ENCODE data around the gene PRXL2B. TPM values are rescaled to one million over a fixed set of nuclear protein-coding genes. Genes with fewer than 3 reads are reported as not detected.

Gene PRXL2B
- total RNA-seq, 1 experiment from 2014 or later: 34.8 TPM

GRCh38 chr1:2601721-2602303 is 15.2 kb downstream of the PRXL2B start:
- Histone ChIP-seq H3K4me1 (ENCODE audit: insufficient read depth, low read length, poor library complexity, severe bottlenecking) (no peaks in the 10 kb centered on the region), H3K4me3 (ENCODE audit: low read depth, low read length, poor library complexity, severe bottlenecking) (no peak overlapping the region), H3K36me3 (ENCODE audit: insufficient read depth, low read length, poor library complexity, severe bottlenecking) (no peaks in the 10 kb centered on the region), H3K27ac (ENCODE audit: low read depth, low read length, poor library complexity, severe bottlenecking) (no peak overlapping the region), H3K27me3 (replicated peaks; ENCODE audit: insufficient read depth, low read depth, low read length, poor library complexity) (peaks cover 10% of the 10 kb centered on the region), H3K9me3 (ENCODE audit: low read depth, low read length, poor library complexity, severe bottlenecking) (no peaks in the 10 kb centered on the region)
- ChIA-PET POLR2A (ENCODE audit: low non-redundant PET) (no interaction called here), CTCF (no interaction called here)
- no peak for DNase-seq (ENCODE audit: low spot score)
- intact Hi-C loops (cut with micrococcal nuclease; ENCODE audit: unreplicated experiment): no loop called here
- no peak for TF ChIP-seq EZH2 (IDR thresholded peaks at IDR 0.05; ENCODE audit: borderline replicate concordance, low read depth, low read length, poor library complexity, severe bottlenecking)
- TF ChIP-seq CTCF (conservative IDR thresholded peaks at IDR 0.05; ENCODE audit: low read depth, low read length): no peak
- no TSS peak for BruUV-seq (replicated peaks)

GRCh38 chr1:2602311-2602835 is 15.8 kb downstream of the PRXL2B start:
- Histone ChIP-seq H3K36me3 (ENCODE audit: insufficient read depth, low read length, poor library complexity, severe bottlenecking) (no peaks in the 10 kb centered on the region), H3K27ac (ENCODE audit: low read depth, low read length, poor library complexity, severe bottlenecking) (no peak overlapping the region), H3K4me1 (ENCODE audit: insufficient read depth, low read length, poor library complexity, severe bottlenecking) (no peaks in the 10 kb centered on the region), H3K4me3 (ENCODE audit: low read depth, low read length, poor library complexity, severe bottlenecking) (no peak overlapping the region), H3K9me3 (ENCODE audit: low read depth, low read length, poor library complexity, severe bottlenecking) (no peaks in the 10 kb centered on the region), H3K27me3 (replicated peaks; ENCODE audit: insufficient read depth, low read depth, low read length, poor library complexity) (peaks cover 10% of the 10 kb centered on the region)
- intact Hi-C loops (cut with micrococcal nuclease; ENCODE audit: unreplicated experiment): no loop called here
- POLR2A ChIA-PET (ENCODE audit: low non-redundant PET): no interaction called here
- CTCF ChIA-PET: no interaction called here
- TF ChIP-seq CTCF (conservative IDR thresholded peaks at IDR 0.05; ENCODE audit: low read depth, low read length) (no peak), EZH2 (IDR thresholded peaks at IDR 0.05; ENCODE audit: borderline replicate concordance, low read depth, low read length, poor library complexity, severe bottlenecking) (no peak)
- no TSS peak for BruUV-seq (replicated peaks)
- DNase-seq (ENCODE audit: low spot score): no peak

GRCh38 chr1:2602866-2603520 is 16.4 kb downstream of the PRXL2B start:
- Histone ChIP-seq H3K4me3 (ENCODE audit: low read depth, low read length, poor library complexity, severe bottlenecking) (no peak overlapping the region), H3K4me1 (ENCODE audit: insufficient read depth, low read length, poor library complexity, severe bottlenecking) (no peaks in the 10 kb centered on the region), H3K36me3 (ENCODE audit: insufficient read depth, low read length, poor library complexity, severe bottlenecking) (no peaks in the 10 kb centered on the region), H3K27me3 (replicated peaks; ENCODE audit: insufficient read depth, low read depth, low read length, poor library complexity) (peaks cover 10% of the 10 kb centered on the region), H3K9me3 (ENCODE audit: low read depth, low read length, poor library complexity, severe bottlenecking) (no peaks in the 10 kb centered on the region), H3K27ac (ENCODE audit: low read depth, low read length, poor library complexity, severe bottlenecking) (no peak overlapping the region)
- TF ChIP-seq EZH2 (IDR thresholded peaks at IDR 0.05; ENCODE audit: borderline replicate concordance, low read depth, low read length, poor library complexity, severe bottlenecking) (no peak), CTCF (conservative IDR thresholded peaks at IDR 0.05; ENCODE audit: low read depth, low read length) (no peak)
- intact Hi-C loops (cut with micrococcal nuclease; ENCODE audit: unreplicated experiment): no loop called here
- DNase-seq (ENCODE audit: low spot score): no peak
- BruUV-seq (replicated peaks): no TSS peak
- POLR2A ChIA-PET (ENCODE audit: low non-redundant PET): no interaction called here
- CTCF ChIA-PET: no interaction called here
